HG03571 (cell line): Measurements from ENCODE around the gene SNX1.
"Not testable (repeated sequence)": the region's sequence is repeated elsewhere in the genome, so short reads cannot be mapped to it uniquely, and the experiment has no call there.

Experiments used
- ATAC-seq: cut with Tn5 transposase; IDR thresholded peaks from one replicate; pipeline ENCODE4 v1.9.1; 2021; ENCODE audit not compliant: unreplicated experiment

The SNX1 gene

GRCh38 chr15:64072812-64073211 lies 23.0 kb upstream of the SNX1 start:
- no peak for ATAC-seq

GRCh38 chr15:64073496-64073895 lies 22.3 kb upstream of the SNX1 start:
- not testable (repeated sequence) for ATAC-seq

GRCh38 chr15:64082757-64083156 lies 13.0 kb upstream of the SNX1 start:
- ATAC-seq: no peak

GRCh38 chr15:64089543-64090280 lies 6.1 kb upstream of the SNX1 start:
- ATAC-seq: no peak

GRCh38 chr15:64090527-64090926 lies 5.3 kb upstream of the SNX1 start:
- ATAC-seq: no peak

GRCh38 chr15:64092075-64092820 lies 3.5 kb upstream of the SNX1 start:
- no peak for ATAC-seq

GRCh38 chr15:64092864-64093626 lies 2.7 kb upstream of the SNX1 start:
- no peak for ATAC-seq

GRCh38 chr15:64093627-64094417 lies 2.0 kb upstream of the SNX1 start, which contains the start of gene CIAO2A:
CIAO2A (minus strand) TSS chr15:64093838; CDS start chr15:64093768, 70 bp downstream.
- ATAC-seq: peak; percentile 59

- no peak for ATAC-seq
Observed at GRCh38 chr15:64095431-64095794, 369 bp upstream of the SNX1 start.

GRCh38 chr15:64096668-64097384 lies 1.0 kb downstream of the SNX1 start:
- no peak for ATAC-seq

- ATAC-seq: no peak
Observed at GRCh38 chr15:64099379-64099778, 3.6 kb downstream of the SNX1 start.

GRCh38 chr15:64100958-64101357 lies 5.2 kb downstream of the SNX1 start:
- no peak for ATAC-seq

- no peak for ATAC-seq
Observed at GRCh38 chr15:64102497-64102896, 6.7 kb downstream of the SNX1 start.

- no peak for ATAC-seq
Observed at GRCh38 chr15:64105113-64105704, 9.4 kb downstream of the SNX1 start.

GRCh38 chr15:64107337-64107736 lies 11.6 kb downstream of the SNX1 start:
- ATAC-seq: no peak

GRCh38 chr15:64110108-64110701 lies 14.4 kb downstream of the SNX1 start:
- not testable (repeated sequence) for ATAC-seq

GRCh38 chr15:64110950-64111678 lies 15.3 kb downstream of the SNX1 start:
- no peak for ATAC-seq

GRCh38 chr15:64111679-64112050 lies 15.9 kb downstream of the SNX1 start:
- no peak for ATAC-seq
